Measurements from ENCODE around the gene NCAM2. TPM values are rescaled to one million over a fixed set of nuclear protein-coding genes. Genes with fewer than 3 reads are reported as not detected.

NCAM2 gene
- total and polyA plus RNA-seq, 2 donors, result 0.34 to 0.52 TPM

DNA sequence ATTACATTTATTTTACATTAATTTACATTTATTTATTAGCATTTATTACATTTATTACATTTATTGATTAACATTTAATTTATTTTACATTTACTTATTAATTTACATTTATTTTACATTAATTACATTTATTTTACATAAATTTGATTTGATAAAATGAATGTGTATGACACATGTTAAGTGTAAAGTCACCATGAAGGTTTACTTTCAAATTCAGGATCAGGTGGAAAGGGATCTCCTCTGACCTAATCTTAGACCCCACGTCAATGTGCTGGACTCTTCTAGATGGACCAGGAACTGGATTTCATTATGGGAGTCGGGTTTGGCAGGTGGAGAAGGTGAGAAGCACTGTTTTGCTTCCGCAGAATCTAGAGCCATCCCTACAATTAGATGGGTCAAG is 76.1 kb downstream of the NCAM2 start:
- H3K36me3 ChIP-seq (ENCODE audit: control insufficient read depth in 2 of 2, insufficient read depth in 2 of 2, low read length in 1 of 2), result no peaks in the 10 kb centered on the region
- H3K4me1 ChIP-seq (ENCODE audit: control insufficient read depth in 2 of 2, insufficient read depth in 2 of 2, low read length in 2 of 2), result no peaks in the 10 kb centered on the region
- DNase-seq (ENCODE audit: low read depth in 6 of 9, low spot score in 9 of 9), result no peak
- no peak overlapping the region for H3K4me3 ChIP-seq (ENCODE audit: low read length in 2 of 2)
- WGBS, result 79% methylated on average over 3 of the region's 3 CpGs
- no peaks in the 10 kb centered on the region for H3K9me3 ChIP-seq (ENCODE audit: control insufficient read depth in 2 of 2, insufficient read depth in 1 of 2, low read length in 1 of 2)
- no peaks in the 10 kb centered on the region for H3K27me3 ChIP-seq (ENCODE audit: control insufficient read depth in 2 of 2, insufficient read depth in 1 of 2, low read length in 1 of 2)
- no peak overlapping the region for H3K27ac ChIP-seq (ENCODE audit: low read depth in 1 of 2, low read length in 1 of 2)

DNA sequence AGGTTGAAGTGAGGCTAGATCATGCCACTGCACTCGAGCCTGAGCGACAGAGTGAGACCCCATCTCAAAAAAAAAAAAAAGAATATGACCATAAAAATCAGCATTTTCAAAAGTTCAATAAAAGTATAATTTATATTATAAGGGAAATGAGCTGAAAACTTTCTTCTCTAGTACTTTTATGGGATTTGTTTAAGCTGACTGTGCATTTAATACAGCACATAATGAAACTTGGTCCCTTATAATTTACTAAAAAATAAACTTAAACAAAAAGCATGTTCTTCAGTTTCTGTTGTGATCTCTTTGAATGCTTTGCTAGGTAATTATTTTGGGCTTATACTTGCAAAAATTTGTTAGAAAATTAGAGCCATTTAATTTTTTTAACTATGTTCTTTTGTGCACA is 77.8 kb downstream of the NCAM2 start:
- DNase-seq (ENCODE audit: low read depth in 6 of 9, low spot score in 9 of 9), result no peak
- Histone ChIP-seq H3K4me3 (ENCODE audit: low read length in 2 of 2) (no peak overlapping the region), H3K27ac (ENCODE audit: low read depth in 1 of 2, low read length in 1 of 2) (no peak overlapping the region), H3K27me3 (ENCODE audit: control insufficient read depth in 2 of 2, insufficient read depth in 1 of 2, low read length in 1 of 2) (no peaks in the 10 kb centered on the region), H3K4me1 (ENCODE audit: control insufficient read depth in 2 of 2, insufficient read depth in 2 of 2, low read length in 2 of 2) (no peaks in the 10 kb centered on the region), H3K36me3 (ENCODE audit: control insufficient read depth in 2 of 2, insufficient read depth in 2 of 2, low read length in 1 of 2) (no peaks in the 10 kb centered on the region), H3K9me3 (ENCODE audit: control insufficient read depth in 2 of 2, insufficient read depth in 1 of 2, low read length in 1 of 2) (no peaks in the 10 kb centered on the region)
- WGBS, result 90% methylated on average over 2 of the region's 2 CpGs

DNA sequence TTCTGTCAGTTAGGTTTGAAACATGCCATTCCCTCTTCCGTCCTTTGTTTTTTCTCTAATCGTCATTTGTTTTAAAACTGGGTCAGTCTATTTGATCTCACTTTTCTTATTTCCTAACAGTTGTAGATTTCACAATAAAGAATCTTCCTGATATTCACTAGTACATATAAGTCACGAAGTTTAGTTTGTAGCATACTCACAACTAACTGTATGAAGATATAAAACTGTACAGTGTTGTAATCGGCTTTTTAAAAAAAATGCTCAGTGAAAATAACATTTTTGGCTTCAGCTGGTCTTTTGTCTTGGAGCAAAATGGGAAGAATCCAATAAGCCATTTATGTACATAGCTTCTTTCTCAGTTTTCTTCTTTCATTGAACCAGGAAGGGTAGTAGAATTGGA is 78.3 kb downstream of the NCAM2 start:
- H3K4me3 ChIP-seq (ENCODE audit: low read length in 2 of 2), result no peak overlapping the region
- 93% methylated on average over 4 of the region's 4 CpGs for WGBS
- H3K36me3 ChIP-seq (ENCODE audit: control insufficient read depth in 2 of 2, insufficient read depth in 2 of 2, low read length in 1 of 2), result no peaks in the 10 kb centered on the region
- no peaks in the 10 kb centered on the region for H3K9me3 ChIP-seq (ENCODE audit: control insufficient read depth in 2 of 2, insufficient read depth in 1 of 2, low read length in 1 of 2)
- H3K27me3 ChIP-seq (ENCODE audit: control insufficient read depth in 2 of 2, insufficient read depth in 1 of 2, low read length in 1 of 2), result no peaks in the 10 kb centered on the region
- no peak overlapping the region for H3K27ac ChIP-seq (ENCODE audit: low read depth in 1 of 2, low read length in 1 of 2)
- DNase-seq (ENCODE audit: low read depth in 6 of 9, low spot score in 9 of 9), result no peak
- H3K4me1 ChIP-seq (ENCODE audit: control insufficient read depth in 2 of 2, insufficient read depth in 2 of 2, low read length in 2 of 2), result no peaks in the 10 kb centered on the region

DNA sequence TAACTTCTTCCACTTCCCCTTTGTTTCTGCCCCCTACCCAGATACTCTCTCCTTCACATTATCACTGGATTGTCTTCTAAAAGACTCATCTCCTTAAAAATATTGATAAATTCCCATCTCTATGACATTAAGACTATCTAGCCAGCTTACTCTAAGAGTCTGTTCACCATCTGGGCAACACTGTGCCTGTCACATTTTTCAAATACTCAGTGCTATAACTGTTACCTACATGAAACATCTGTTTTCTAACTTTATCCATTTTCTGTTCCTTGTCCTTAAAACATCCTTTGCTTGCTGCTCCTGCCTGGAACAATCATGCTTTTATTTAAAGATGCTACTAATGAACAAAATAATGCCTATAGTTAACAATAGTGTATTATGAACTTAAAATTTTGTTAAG is 81.4 kb downstream of the NCAM2 start:
- Histone ChIP-seq H3K4me1 (ENCODE audit: control insufficient read depth in 2 of 2, insufficient read depth in 2 of 2, low read length in 2 of 2) (no peaks in the 10 kb centered on the region), H3K27ac (ENCODE audit: low read depth in 1 of 2, low read length in 1 of 2) (no peak overlapping the region), H3K36me3 (ENCODE audit: control insufficient read depth in 2 of 2, insufficient read depth in 2 of 2, low read length in 1 of 2) (no peaks in the 10 kb centered on the region), H3K9me3 (ENCODE audit: control insufficient read depth in 2 of 2, insufficient read depth in 1 of 2, low read length in 1 of 2) (no peaks in the 10 kb centered on the region), H3K27me3 (ENCODE audit: control insufficient read depth in 2 of 2, insufficient read depth in 1 of 2, low read length in 1 of 2) (no peaks in the 10 kb centered on the region), H3K4me3 (ENCODE audit: low read length in 2 of 2) (no peak overlapping the region)
- DNase-seq (ENCODE audit: low read depth in 6 of 9, low spot score in 9 of 9), result no peak

DNA sequence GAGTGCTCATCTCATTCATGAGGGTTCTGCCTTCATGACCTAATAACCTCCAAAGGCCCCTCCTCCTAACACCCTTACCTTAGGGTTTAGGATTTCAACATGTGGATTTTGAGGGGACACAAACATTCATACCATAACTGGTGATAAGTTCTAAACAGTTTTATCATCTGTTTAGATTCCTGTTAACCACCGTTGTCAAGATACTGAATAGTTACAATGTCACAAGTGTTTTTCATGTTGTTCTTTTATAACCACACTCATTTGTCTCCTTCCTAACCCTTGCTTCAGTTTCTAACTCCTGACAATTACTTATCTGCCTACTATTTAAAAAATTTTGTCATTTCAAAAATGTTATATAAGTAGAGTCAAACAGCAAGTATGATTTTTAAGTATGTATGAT is 86.0 kb downstream of the NCAM2 start:
- 86% methylated on average over 1 of the region's 1 CpG for WGBS
- Histone ChIP-seq H3K27ac (ENCODE audit: low read depth in 1 of 2, low read length in 1 of 2) (no peak overlapping the region), H3K36me3 (ENCODE audit: control insufficient read depth in 2 of 2, insufficient read depth in 2 of 2, low read length in 1 of 2) (no peaks in the 10 kb centered on the region), H3K4me1 (ENCODE audit: control insufficient read depth in 2 of 2, insufficient read depth in 2 of 2, low read length in 2 of 2) (no peaks in the 10 kb centered on the region), H3K27me3 (ENCODE audit: control insufficient read depth in 2 of 2, insufficient read depth in 1 of 2, low read length in 1 of 2) (no peaks in the 10 kb centered on the region), H3K9me3 (ENCODE audit: control insufficient read depth in 2 of 2, insufficient read depth in 1 of 2, low read length in 1 of 2) (no peaks in the 10 kb centered on the region), H3K4me3 (ENCODE audit: low read length in 2 of 2) (no peak overlapping the region)
- DNase-seq (ENCODE audit: low read depth in 6 of 9, low spot score in 9 of 9), result no peak

DNA sequence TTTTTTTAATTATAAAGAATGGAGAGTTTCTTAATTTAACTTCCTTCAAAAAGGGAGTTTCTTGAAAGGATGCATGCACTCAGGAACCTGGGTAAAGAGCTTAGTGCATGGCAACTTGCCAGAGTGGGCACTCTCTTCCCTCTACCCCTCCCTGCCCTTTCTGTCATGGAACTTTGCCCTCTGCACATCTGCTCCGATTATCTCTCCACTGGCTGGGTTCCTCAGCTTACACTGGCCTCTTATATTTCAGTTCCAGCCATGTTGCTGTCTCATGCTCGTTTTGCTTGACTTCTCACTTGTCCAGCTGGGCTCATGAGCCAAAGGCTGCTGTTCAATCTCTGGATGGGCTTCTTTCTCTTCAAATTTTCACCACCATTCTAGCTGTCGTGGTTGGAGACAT is 87.0 kb downstream of the NCAM2 start:
- Histone ChIP-seq H3K27me3 (ENCODE audit: control insufficient read depth in 2 of 2, insufficient read depth in 1 of 2, low read length in 1 of 2) (no peaks in the 10 kb centered on the region), H3K9me3 (ENCODE audit: control insufficient read depth in 2 of 2, insufficient read depth in 1 of 2, low read length in 1 of 2) (no peaks in the 10 kb centered on the region), H3K36me3 (ENCODE audit: control insufficient read depth in 2 of 2, insufficient read depth in 2 of 2, low read length in 1 of 2) (no peaks in the 10 kb centered on the region), H3K4me1 (ENCODE audit: control insufficient read depth in 2 of 2, insufficient read depth in 2 of 2, low read length in 2 of 2) (no peaks in the 10 kb centered on the region), H3K4me3 (ENCODE audit: low read length in 2 of 2) (no peak overlapping the region), H3K27ac (ENCODE audit: low read depth in 1 of 2, low read length in 1 of 2) (no peak overlapping the region)
- WGBS, result 82% methylated on average over 3 of the region's 3 CpGs
- no peak for DNase-seq (ENCODE audit: low read depth in 6 of 9, low spot score in 9 of 9)

DNA sequence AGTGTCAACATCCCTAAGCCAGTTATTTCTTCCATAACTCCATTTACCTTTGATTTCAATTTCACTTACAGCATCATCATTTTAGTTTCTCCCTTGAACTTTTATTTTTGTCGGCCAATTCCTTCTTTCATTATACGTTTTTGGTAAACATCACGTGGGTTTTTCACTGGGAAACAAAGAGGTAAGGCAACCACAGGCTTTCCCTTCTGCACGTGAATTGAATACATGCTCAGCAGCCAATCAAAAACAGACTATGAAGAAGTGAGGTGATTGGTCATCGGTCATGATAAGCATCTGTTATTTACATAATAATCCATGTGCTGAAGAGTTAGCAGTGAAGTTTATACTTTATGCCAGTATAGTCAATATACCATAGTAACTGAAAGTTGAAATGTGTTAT is 98.7 kb downstream of the NCAM2 start:
- DNase-seq (ENCODE audit: low read depth in 6 of 9, low spot score in 9 of 9), result no peak
- WGBS, result 89% methylated on average over 5 of the region's 5 CpGs
- no peaks in the 10 kb centered on the region for H3K9me3 ChIP-seq (ENCODE audit: control insufficient read depth in 2 of 2, insufficient read depth in 1 of 2, low read length in 1 of 2)
- H3K4me1 ChIP-seq (ENCODE audit: control insufficient read depth in 2 of 2, insufficient read depth in 2 of 2, low read length in 2 of 2), result no peaks in the 10 kb centered on the region
- H3K27ac ChIP-seq (ENCODE audit: low read depth in 1 of 2, low read length in 1 of 2), result no peak overlapping the region
- no peaks in the 10 kb centered on the region for H3K36me3 ChIP-seq (ENCODE audit: control insufficient read depth in 2 of 2, insufficient read depth in 2 of 2, low read length in 1 of 2)
- no peaks in the 10 kb centered on the region for H3K27me3 ChIP-seq (ENCODE audit: control insufficient read depth in 2 of 2, insufficient read depth in 1 of 2, low read length in 1 of 2)
- no peak overlapping the region for H3K4me3 ChIP-seq (ENCODE audit: low read length in 2 of 2)

DNA sequence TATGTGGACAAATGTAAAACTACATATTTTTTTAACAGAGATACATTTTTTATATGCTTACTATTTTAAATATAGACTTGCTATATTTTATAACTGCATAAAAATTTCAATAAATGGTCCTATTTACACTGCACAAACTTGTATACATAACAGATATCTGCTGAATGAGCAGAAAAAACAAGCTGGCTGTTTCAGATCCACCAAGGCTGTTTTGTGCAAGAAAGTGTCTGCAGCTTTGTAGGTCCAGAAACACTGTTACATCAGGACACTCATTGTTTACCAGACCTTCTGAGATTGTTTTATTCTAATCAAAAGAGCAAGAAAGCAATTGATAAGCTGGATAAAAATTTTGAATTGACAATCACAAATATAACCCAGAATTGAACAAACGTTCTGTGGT is 99.3 kb downstream of the NCAM2 start:
- Histone ChIP-seq H3K4me1 (ENCODE audit: control insufficient read depth in 2 of 2, insufficient read depth in 2 of 2, low read length in 2 of 2) (no peaks in the 10 kb centered on the region), H3K4me3 (ENCODE audit: low read length in 2 of 2) (no peak overlapping the region), H3K27ac (ENCODE audit: low read depth in 1 of 2, low read length in 1 of 2) (no peak overlapping the region), H3K27me3 (ENCODE audit: control insufficient read depth in 2 of 2, insufficient read depth in 1 of 2, low read length in 1 of 2) (no peaks in the 10 kb centered on the region), H3K9me3 (ENCODE audit: control insufficient read depth in 2 of 2, insufficient read depth in 1 of 2, low read length in 1 of 2) (no peaks in the 10 kb centered on the region), H3K36me3 (ENCODE audit: control insufficient read depth in 2 of 2, insufficient read depth in 2 of 2, low read length in 1 of 2) (no peaks in the 10 kb centered on the region)
- no peak for DNase-seq (ENCODE audit: low read depth in 6 of 9, low spot score in 9 of 9)
- WGBS, result 82% methylated on average over 1 of the region's 1 CpG

DNA sequence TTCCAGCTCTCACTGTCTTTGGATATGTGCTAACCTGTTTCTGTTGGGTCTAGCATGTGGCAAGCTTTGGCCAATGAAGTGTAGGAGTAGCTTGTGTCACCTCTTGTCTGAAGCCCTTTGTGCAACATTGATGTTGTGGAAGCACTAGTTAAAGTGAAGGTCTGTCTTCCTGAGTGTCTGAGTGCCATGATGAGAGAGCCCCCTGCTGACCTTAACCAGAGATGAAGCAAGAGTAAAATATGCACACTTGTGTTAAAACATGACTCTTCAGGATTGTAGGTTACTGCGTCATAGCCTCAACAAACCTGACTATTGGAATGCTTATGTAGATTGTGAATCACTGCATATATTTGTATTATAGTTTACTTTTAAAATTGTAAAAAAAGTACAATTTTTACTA is 103.7 kb downstream of the NCAM2 start:
- Histone ChIP-seq H3K27me3 (ENCODE audit: control insufficient read depth in 2 of 2, insufficient read depth in 1 of 2, low read length in 1 of 2) (no peaks in the 10 kb centered on the region), H3K36me3 (ENCODE audit: control insufficient read depth in 2 of 2, insufficient read depth in 2 of 2, low read length in 1 of 2) (no peaks in the 10 kb centered on the region), H3K4me3 (ENCODE audit: low read length in 2 of 2) (no peak overlapping the region), H3K27ac (ENCODE audit: low read depth in 1 of 2, low read length in 1 of 2) (no peak overlapping the region), H3K9me3 (ENCODE audit: control insufficient read depth in 2 of 2, insufficient read depth in 1 of 2, low read length in 1 of 2) (no peaks in the 10 kb centered on the region), H3K4me1 (ENCODE audit: control insufficient read depth in 2 of 2, insufficient read depth in 2 of 2, low read length in 2 of 2) (no peaks in the 10 kb centered on the region)
- peak in 1 of 9 donors; percentile 6 for DNase-seq (ENCODE audit: low read depth in 6 of 9, low spot score in 9 of 9)
- WGBS, result 90% methylated on average over 1 of the region's 1 CpG

DNA sequence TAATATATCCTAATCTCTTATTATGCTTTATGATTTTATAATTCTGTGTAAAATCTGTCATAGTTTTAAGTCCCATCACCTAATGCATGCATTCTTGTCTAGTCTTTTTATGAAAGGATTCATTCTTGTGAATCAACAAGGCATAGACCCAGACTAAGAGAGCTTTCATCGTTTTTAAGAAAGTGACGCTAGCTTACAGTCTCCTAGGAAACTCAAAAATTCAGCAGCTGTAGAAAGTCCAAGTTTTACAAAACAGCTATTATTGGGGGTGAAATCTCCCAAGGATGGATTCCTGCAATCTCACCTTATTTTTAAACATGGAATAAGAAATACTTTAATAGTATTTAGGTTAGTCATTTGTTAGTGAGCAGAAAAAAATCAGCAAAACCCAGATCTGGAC is 104.7 kb downstream of the NCAM2 start:
- Histone ChIP-seq H3K4me1 (ENCODE audit: control insufficient read depth in 2 of 2, insufficient read depth in 2 of 2, low read length in 2 of 2) (no peaks in the 10 kb centered on the region), H3K9me3 (ENCODE audit: control insufficient read depth in 2 of 2, insufficient read depth in 1 of 2, low read length in 1 of 2) (no peaks in the 10 kb centered on the region), H3K27ac (ENCODE audit: low read depth in 1 of 2, low read length in 1 of 2) (no peak overlapping the region), H3K4me3 (ENCODE audit: low read length in 2 of 2) (no peak overlapping the region), H3K27me3 (ENCODE audit: control insufficient read depth in 2 of 2, insufficient read depth in 1 of 2, low read length in 1 of 2) (no peaks in the 10 kb centered on the region), H3K36me3 (ENCODE audit: control insufficient read depth in 2 of 2, insufficient read depth in 2 of 2, low read length in 1 of 2) (no peaks in the 10 kb centered on the region)
- 93% methylated on average over 2 of the region's 2 CpGs for WGBS
- no peak for DNase-seq (ENCODE audit: low read depth in 6 of 9, low spot score in 9 of 9)

Data from thymus (tissue), 11 donors.